SK-N-SH (cell line): ENCODE data around the gene S100P. TPM values are rescaled to one million over a fixed set of nuclear protein-coding genes. Genes with fewer than 3 reads are reported as not detected.

Experiments
- CTCF ChIA-PET: fragments of 300-600, 350-600 bp; formaldehyde crosslinking; extraction: SDS; loops from one replicate; lab custom pipeline; 2021; lab: Yijun Ruan, JAX
- POLR2A ChIA-PET: fragments of 350-600 bp; sonication (Branson Sonifier 250); formaldehyde crosslinking; extraction: SDS; loops from one replicate; lab custom pipeline; 2020; ENCODE audit warnings: antibody characterized with exemption, inconsistent platforms; lab: Yijun Ruan, JAX
- DNase-seq: peaks from one replicate; pipeline ENCODE4 v3.0.0; 2012
- H2AFZ ChIP-seq: fragments of 200-600 bp; sonication (generic); 2 replicates; pipeline ENCODE4 v1.8.1; 2016; ENCODE audit warnings: antibody characterized with exemption, mild to moderate bottlenecking, low read depth
- H3F3A ChIP-seq: fragments of 200-600 bp; sonication (generic); replicated peaks from 2 replicates; pipeline ENCODE3; 2016; ENCODE audit warnings: antibody characterized with exemption, mild to moderate bottlenecking; ENCODE audit not compliant: insufficient read depth
- H3K27ac ChIP-seq, 2 experiments: fragments of 200-500 bp in 1 of 2; fragments of 200-600 bp in 1 of 2; sonication (Bioruptor generic) in 1 of 2; sonication (generic), shearing (Covaris generic) in 1 of 2; 2 replicates each; pipeline versions ENCODE4 v1.5.1 to v1.6.1; 2014 to 2016; ENCODE audit warnings: low read depth in 2 of 2, inconsistent platforms in 1 of 2, low read length in 1 of 2, mild to moderate bottlenecking in 1 of 2, mixed read lengths in 1 of 2
- H3K27me3 ChIP-seq: fragments of 200-600 bp; sonication (generic), shearing (Covaris generic); 2 replicates; pipeline ENCODE4 v1.6.1; 2016; ENCODE audit warnings: mixed run types; ENCODE audit not compliant: insufficient read depth
- H3K36me3 ChIP-seq, 2 experiments: fragments of 200-500 bp in 1 of 2; fragments of 200-600 bp in 1 of 2; sonication (Bioruptor generic) in 1 of 2; sonication (generic) in 1 of 2; replicated peaks in 1 of 2; 2 replicates each; pipeline versions ENCODE3 to v1.5.1; 2014 to 2016; ENCODE audit warnings: low read length in 1 of 2, mild to moderate bottlenecking in 1 of 2; ENCODE audit not compliant: insufficient read depth in 2 of 2, control insufficient read depth in 1 of 2
- H3K4me1 ChIP-seq, 2 experiments: fragments of 200-500 bp in 1 of 2; fragments of 200-600 bp in 1 of 2; sonication (Bioruptor generic) in 1 of 2; sonication (generic), shearing (Covaris generic) in 1 of 2; 2 replicates each; pipeline versions ENCODE4 v1.5.1 to v1.6.1; 2014 to 2016; ENCODE audit warnings: low read depth in 1 of 2, low read length in 1 of 2, mixed run types in 1 of 2; ENCODE audit not compliant: insufficient read depth in 2 of 2, control insufficient read depth in 1 of 2
- H3K4me2 ChIP-seq: fragments of 200-600 bp; sonication (generic), shearing (Covaris generic); 2 replicates; pipeline ENCODE4 v1.6.1; 2017; ENCODE audit warnings: mixed run types
- H3K4me3 ChIP-seq, 2 experiments: fragments of 200-500 bp in 1 of 2; fragments of 200-600 bp in 1 of 2; sonication (Bioruptor generic) in 1 of 2; sonication (generic), shearing (Covaris generic) in 1 of 2; 2 replicates each; pipeline versions ENCODE4 v1.5.1 to v1.8.1; 2014 to 2016; ENCODE audit warnings: low read depth in 2 of 2, inconsistent platforms in 1 of 2, low read length in 1 of 2, mild to moderate bottlenecking in 1 of 2, mixed read lengths in 1 of 2, moderate library complexity in 1 of 2
- H3K79me2 ChIP-seq: fragments of 200-600 bp; sonication (generic); 2 replicates; pipeline ENCODE4 v1.8.1; 2017; ENCODE audit warnings: mild to moderate bottlenecking; ENCODE audit not compliant: insufficient read depth
- H3K9ac ChIP-seq: fragments of 200-600 bp; sonication (generic); 2 replicates; pipeline ENCODE4 v1.6.1; 2017; ENCODE audit warnings: mixed run types
- H3K9me2 ChIP-seq: fragments of 200-600 bp; sonication (generic); 2 replicates; pipeline ENCODE4 v1.6.1; 2017; ENCODE audit warnings: mixed run types
- H3K9me3 ChIP-seq: fragments of 200-600 bp; sonication (generic); 2 replicates; pipeline ENCODE4 v1.6.1; 2017; ENCODE audit warnings: mixed run types, mild to moderate bottlenecking, moderate library complexity
- H4K20me1 ChIP-seq: fragments of 200-600 bp; sonication (generic); 2 replicates; pipeline ENCODE4 v1.6.1; 2017; ENCODE audit warnings: mild to moderate bottlenecking, mixed run types; ENCODE audit not compliant: insufficient read depth
- ELF1 ChIP-seq: IDR thresholded peaks from 2 replicates; pipeline ENCODE4 v1.4.0; 2012
- EZH2phosphoT487 ChIP-seq: fragments of 200-600 bp; sonication (generic); IDR thresholded peaks from 2 replicates; pipeline ENCODE4 v1.6.1; 2017; ENCODE audit warnings: low read depth, mixed run types, mild to moderate bottlenecking, antibody characterized with exemption, moderate library complexity, borderline replicate concordance
- FOSL2 ChIP-seq: IDR thresholded peaks from 2 replicates; pipeline ENCODE4 v1.4.0; 2012; ENCODE audit warnings: low read depth, mild to moderate bottlenecking, moderate library complexity, borderline replicate concordance
- FOXJ3 ChIP-seq: sonication (generic); formaldehyde crosslinking; IDR thresholded peaks from 2 replicates; pipeline ENCODE4 v1.5.1; 2020; ENCODE audit warnings: mild to moderate bottlenecking, missing genetic modification reagents
- IRF3 ChIP-seq: fragments of 150-350 bp; IDR thresholded peaks from 2 replicates; pipeline ENCODE4 v1.6.1; 2016; ENCODE audit warnings: mild to moderate bottlenecking, low read depth, low read length
- RAD21 ChIP-seq: IDR thresholded peaks from 2 replicates; pipeline ENCODE4 v1.6.1; 2012; ENCODE audit warnings: mild to moderate bottlenecking, low read length
- RFX5 ChIP-seq: IDR thresholded peaks from 2 replicates; pipeline ENCODE4 v1.6.1; 2012; ENCODE audit warnings: mild to moderate bottlenecking, improper control_type of control experiment, low read length
- SMC3 ChIP-seq: IDR thresholded peaks from 2 replicates; pipeline ENCODE4 v1.6.1; 2012; ENCODE audit warnings: low read depth, low read length, improper control_type of control experiment
- USF2 ChIP-seq: fragments of 150-350 bp; IDR thresholded peaks from 2 replicates; pipeline ENCODE4 v1.6.1; 2017; ENCODE audit warnings: antibody characterized with exemption, low read length, low read depth, borderline replicate concordance
- YY1 ChIP-seq: IDR thresholded peaks from 2 replicates; pipeline ENCODE4 v1.4.0; 2012; ENCODE audit warnings: low read depth, mild to moderate bottlenecking
- ZBTB33 ChIP-seq: IDR thresholded peaks from 2 replicates; pipeline ENCODE4 v1.4.0; 2012; ENCODE audit warnings: low read depth, borderline replicate concordance
- WGBS: methylation state at CpG from one replicate; pipeline ENCODE4 v1.1.6; 2017; ENCODE audit warnings: low lambda C conversion rate; 5-methylcytosine and 5-hydroxymethylcytosine counted together
- polyA plus RNA-seq, 3 experiments: library from polyadenylated mRNA; depleted of rRNA; stranded (reverse); fragments of >200 nt; gene quantifications; 2 replicates each; pipeline ENCODE4 v1.2.3, GENCODE V29; 2012

Gene S100P
- polyA plus RNA-seq, 1 of the 3 experiments (the other 2 are of a cell fraction): not detected

GRCh38 chr4:6722891-6723290, 29.2 kb downstream of the S100P start:
- WGBS: 83% methylated on average over 4 of the region's 12 CpGs
- TF ChIP-seq RFX5: no peak
- TF ChIP-seq USF2: no peak
- TF ChIP-seq RAD21: no peak
- TF ChIP-seq ZBTB33: no peak
- no peak for TF ChIP-seq ELF1
- TF ChIP-seq YY1: no peak
- TF ChIP-seq IRF3: no peak
- no peak for TF ChIP-seq SMC3
- TF ChIP-seq FOXJ3 (CRISPR knock-in tag): no peak
- TF ChIP-seq EZH2phosphoT487: no peak
- Histone ChIP-seq H3K4me3 (no peak overlapping the region), H3F3A (peaks cover 14% of the 10 kb centered on the region), H3K27ac (no peak overlapping the region), H3K9me3 (no peaks in the 10 kb centered on the region), H3K27me3 (no peaks in the 10 kb centered on the region), H3K9ac (no peak overlapping the region), H3K79me2 (peaks cover 9% of the 10 kb centered on the region), H3K4me2 (no peak overlapping the region), H3K36me3 (no peaks in the 10 kb centered on the region), H3K4me1 (peaks cover 0 to 6% of the 10 kb centered on the region in 2 experiments; a peak in 1 of 4 replicates), H3K9me2 (no peaks in the 10 kb centered on the region), H4K20me1 (peaks cover 3% of the 10 kb centered on the region; the same call in 1 of the 2 replicates), H2AFZ (no peak overlapping the region)
- no peak for DNase-seq
- POLR2A ChIA-PET: no interaction called here
- CTCF ChIA-PET: interaction anchor here (10.2 kb wide), 1 partner anchor 152 kb away, joined by 204 read pairs; no protein-coding TSS in a partner anchor

- H3F3A ChIP-seq: peaks cover 14% of the 10 kb centered on the region
- no peak overlapping the region for H3K4me3 ChIP-seq
- H3K27me3 ChIP-seq: no peaks in the 10 kb centered on the region
- peaks cover 0 to 6% of the 10 kb centered on the region in 2 experiments; a peak in 1 of 4 replicates for H3K4me1 ChIP-seq
- DNase-seq: no peak
- H4K20me1 ChIP-seq: no peaks in the 10 kb centered on the region
- no peaks in the 10 kb centered on the region for H3K9me3 ChIP-seq
- no peaks in the 10 kb centered on the region for H3K79me2 ChIP-seq
- POLR2A ChIA-PET: no interaction called here
- no peak overlapping the region for H3K27ac ChIP-seq
- H3K36me3 ChIP-seq: no peaks in the 10 kb centered on the region
- no peak for TF ChIP-seq FOXJ3 (CRISPR knock-in tag)
- no peak for TF ChIP-seq ZBTB33
- TF ChIP-seq FOSL2: no peak
- 60% methylated on average over 1 of the region's 8 CpGs for WGBS
- H2AFZ ChIP-seq: no peak overlapping the region
- CTCF ChIA-PET: interaction anchor here (10.2 kb wide), 1 partner anchor 151 kb away, joined by 204 read pairs; no protein-coding TSS in a partner anchor
- no peaks in the 10 kb centered on the region for H3K9me2 ChIP-seq
- no peak overlapping the region for H3K4me2 ChIP-seq
- no peak overlapping the region for H3K9ac ChIP-seq
Measured at GRCh38 chr4:6723851-6724250, 30.2 kb downstream of the S100P start.
